IMR-90 (cell line): ENCODE results near the gene HSF2BP. TPM values are rescaled to one million over a fixed set of nuclear protein-coding genes. Genes with fewer than 3 reads are reported as not detected.
"Not testable (repeated sequence)": the region's sequence is repeated elsewhere in the genome, so short reads cannot be mapped to it uniquely, and the experiment has no call there.

Experiments
- ATAC-seq: fragments of 200-7000 bp; cut with Tn5 transposase; 2 replicates; pipeline ENCODE4 v1.9.1; 2020; ENCODE audit warnings: low read depth, mild to moderate bottlenecking, moderate library complexity
- BruUV-seq: library from RNA; stranded (reverse); fragments of 400-500 nt; replicated peaks from 2 replicates; lab custom pipeline; 2021; lab: Mats Ljungman, UMichigan
- CTCF ChIA-PET: fragments of 300-600 bp; formaldehyde crosslinking; extraction: SDS; loops from one replicate; lab custom pipeline; 2021; ENCODE audit warnings: antibody characterized with exemption; lab: Yijun Ruan, JAX
- POLR2A ChIA-PET: fragments of 300-600 bp; sonication (Branson Sonifier 250); formaldehyde crosslinking; loops from one replicate; lab custom pipeline; 2022; ENCODE audit warnings: antibody characterized with exemption; ENCODE audit not compliant: unreplicated experiment; lab: Charles Lee
- DNase-seq: peaks from one replicate; pipeline ENCODE4 v3.0.0; 2013
- H2AFZ ChIP-seq: replicated peaks from 2 replicates; pipeline ENCODE3; 2013; ENCODE audit warnings: low read length, mild to moderate bottlenecking; ENCODE audit not compliant: poor library complexity
- H2AK5ac ChIP-seq: 2 replicates; pipeline ENCODE4 v1.6.1; 2013; ENCODE audit warnings: low read depth, low read length, inconsistent platforms
- H2AK9ac ChIP-seq: replicated peaks from 2 replicates; pipeline ENCODE3; 2013; ENCODE audit warnings: mild to moderate bottlenecking, low read depth, low read length, moderate library complexity; ENCODE audit not compliant: poor library complexity
- H2BK120ac ChIP-seq: 2 replicates; pipeline ENCODE4 v1.6.1; 2013; ENCODE audit warnings: low read depth, low read length, inconsistent platforms
- H2BK15ac ChIP-seq: 3 replicates; pipeline ENCODE4 v1.6.1; 2013; ENCODE audit warnings: low read depth, low read length, inconsistent platforms
- H2BK20ac ChIP-seq: 2 replicates; pipeline ENCODE4 v1.6.1; 2013; ENCODE audit warnings: low read depth, mild to moderate bottlenecking, inconsistent platforms, low read length, moderate library complexity
- H2BK5ac ChIP-seq: 2 replicates; pipeline ENCODE4 v1.6.1; 2013; ENCODE audit warnings: mild to moderate bottlenecking, low read depth, low read length, inconsistent platforms; ENCODE audit not compliant: poor library complexity, severe bottlenecking
- H3K14ac ChIP-seq: replicated peaks from 2 replicates; pipeline ENCODE4 v1.6.1; 2013; ENCODE audit warnings: low read depth, low read length, inconsistent platforms
- H3K18ac ChIP-seq: 2 replicates; pipeline ENCODE4 v1.6.1; 2013; ENCODE audit warnings: low read depth, low read length, control low read depth
- H3K23ac ChIP-seq: 2 replicates; pipeline ENCODE4 v1.6.1; 2013; ENCODE audit warnings: low read depth, low read length, inconsistent platforms
- H3K27ac ChIP-seq: 2 replicates; pipeline ENCODE4 v1.5.1; 2013; ENCODE audit warnings: mild to moderate bottlenecking, control low read depth, low read length; ENCODE audit not compliant: insufficient read depth
- H3K27me3 ChIP-seq: 2 replicates; pipeline ENCODE4 v1.6.1; 2013; ENCODE audit warnings: low read length; ENCODE audit not compliant: control insufficient read depth, insufficient read depth
- H3K36me3 ChIP-seq: 2 replicates; pipeline ENCODE4 v1.6.1; 2013; ENCODE audit warnings: low read length, mixed read lengths; ENCODE audit not compliant: control insufficient read depth, insufficient read depth
- H3K4ac ChIP-seq: 2 replicates; pipeline ENCODE4 v1.6.1; 2013; ENCODE audit warnings: low read depth, low read length, inconsistent platforms
- H3K4me1 ChIP-seq: 2 replicates; pipeline ENCODE4 v1.6.1; 2013; ENCODE audit warnings: low read length, mixed read lengths; ENCODE audit not compliant: control insufficient read depth, insufficient read depth
- H3K4me2 ChIP-seq: 2 replicates; pipeline ENCODE4 v1.6.1; 2013; ENCODE audit warnings: low read depth, mild to moderate bottlenecking, control low read depth, low read length, moderate library complexity
- H3K4me3 ChIP-seq: 2 replicates; pipeline ENCODE4 v1.5.1; 2013; ENCODE audit warnings: low read depth, mild to moderate bottlenecking, control low read depth, low read length, moderate library complexity; ENCODE audit not compliant: insufficient read depth
- H3K56ac ChIP-seq: 2 replicates; pipeline ENCODE4 v1.6.1; 2013; ENCODE audit warnings: low read length, inconsistent platforms; ENCODE audit not compliant: insufficient read depth; ENCODE audit errors: extremely low read depth
- H3K79me1 ChIP-seq, 2 experiments: 2 replicates each; pipeline ENCODE4 v1.6.1; 2013; ENCODE audit warnings: low read length in 2 of 2, inconsistent platforms in 1 of 2, low read depth in 1 of 2
- H3K9ac ChIP-seq: 2 replicates; pipeline ENCODE4 v1.6.1; 2013; ENCODE audit warnings: low read depth, low read length, control low read depth
- H3K9me1 ChIP-seq: 2 replicates; pipeline ENCODE4 v1.6.1; 2013; ENCODE audit warnings: low read length, inconsistent platforms; ENCODE audit not compliant: insufficient read depth
- H3K9me3 ChIP-seq: 2 replicates; pipeline ENCODE4 v1.6.1; 2013; ENCODE audit warnings: low read length; ENCODE audit not compliant: control insufficient read depth, insufficient read depth
- H4K20me1 ChIP-seq: 2 replicates; pipeline ENCODE4 v1.6.1; 2013; ENCODE audit warnings: low read length, inconsistent platforms; ENCODE audit not compliant: insufficient read depth
- H4K5ac ChIP-seq: 2 replicates; pipeline ENCODE4 v1.6.1; 2013; ENCODE audit warnings: mild to moderate bottlenecking, low read depth, low read length, control low read depth
- H4K8ac ChIP-seq, 2 experiments: 2 replicates each; pipeline ENCODE4 v1.6.1; 2013; ENCODE audit warnings: low read depth in 2 of 2, low read length in 2 of 2, control low read depth in 1 of 2, inconsistent platforms in 1 of 2
- H4K91ac ChIP-seq: 2 replicates; pipeline ENCODE4 v1.6.1; 2013; ENCODE audit warnings: low read depth, low read length, inconsistent platforms; ENCODE audit not compliant: insufficient read depth
- WGBS, 2 experiments: methylation state at CpG; one replicate each; pipeline versions ENCODE4 v1.1.5 to v1.1.7; 2013; ENCODE audit warnings: missing lambda C conversion rate in 2 of 2; ENCODE audit not compliant: insufficient read length in 1 of 2; ENCODE audit errors: extremely low coverage in 2 of 2; 5-methylcytosine and 5-hydroxymethylcytosine counted together
- dilution Hi-C: fragments of 300-500 bp; cut with HindIII; formaldehyde crosslinking; loops from one replicate; pipeline ENCODE4 v1.14.3; 2018; ENCODE audit warnings: low sequenced_read_pairs; ENCODE audit not compliant: unreplicated experiment
- in situ Hi-C: fragments of 300-500 bp; cut with MboI; formaldehyde crosslinking; loops from 3 replicates; pipeline ENCODE4 v1.14.3; 2019; ENCODE audit warnings: low sequenced_read_pairs, inconsistent platforms, mixed read lengths
- intact Hi-C: fragments of 100-400 bp; cut with micrococcal nuclease; formaldehyde crosslinking; loops from 2 replicates; pipeline ENCODE4 v1.10.0; 2022
- polyA plus RNA-seq, 3 experiments: library from polyadenylated mRNA; depleted of rRNA; stranded (reverse); fragments of >200 nt; gene quantifications; 2 replicates each; pipeline ENCODE4 v1.2.3, GENCODE V29; 2012; ENCODE audit warnings: low replicate concordance in 1 of 3
- total RNA-seq: library from RNA; depleted of rRNA; stranded (reverse); fragments of >200 nt; gene quantifications from 2 replicates; pipeline ENCODE4 v1.2.3, GENCODE V29; 2012

The HSF2BP gene
- total and polyA plus RNA-seq, 2 of the 4 experiments (the other 2 are of a cell fraction): 0.87 to 0.90 TPM

- H2AK9ac ChIP-seq, H3K27ac ChIP-seq, H3K4me2 ChIP-seq, H4K91ac ChIP-seq, H2AK5ac ChIP-seq, in situ Hi-C loops, H3K4ac ChIP-seq, H2BK5ac ChIP-seq, ATAC-seq, H2BK15ac ChIP-seq, H4K8ac ChIP-seq, H3K9me1 ChIP-seq, H3K9ac ChIP-seq, H3K27me3 ChIP-seq, H4K20me1 ChIP-seq, BruUV-seq, H2AFZ ChIP-seq, H3K4me3 ChIP-seq, POLR2A ChIA-PET, intact Hi-C loops, CTCF ChIA-PET, H2BK120ac ChIP-seq, dilution Hi-C loops, H3K9me3 ChIP-seq, H3K23ac ChIP-seq, H3K14ac ChIP-seq, H4K5ac ChIP-seq, H2BK20ac ChIP-seq, H3K56ac ChIP-seq, H3K18ac ChIP-seq, DNase-seq, H3K4me1 ChIP-seq: not testable (repeated sequence)
- Histone ChIP-seq H3K79me1 (peaks cover 6 to 20% of the 10 kb centered on the region in 2 experiments; a peak in 3 of 4 replicates), H3K36me3 (peaks cover 36% of the 10 kb centered on the region)
- WGBS, 2 experiments: 100% methylated on average over 4 of the region's 6 CpGs; no CpG with 5 or more reads in 1 of the 2 experiments
These were observed 21.1 kb upstream of the HSF2BP start for GRCh38 chr21:43680421-43680820.
